ENCODE data around the gene ETFA.

ETFA gene

GRCh38 chr15:76311100-76311953, at the start of gene ETFA:
Gene ETFA, minus strand, starts transcription at chr15:76311469. Its CDS starts 81 bp downstream, at chr15:76311388.
- peak; percentile 90 for DNase-seq

- DNase-seq = no peak
Measured at GRCh38 chr15:76360416-76360815, 49.1 kb upstream of the ETFA start.

- DNase-seq = no peak
Measured at GRCh38 chr15:76359152-76359551, 47.9 kb upstream of the ETFA start.

GRCh38 chr15:76358453-76358852, 47.2 kb upstream of the ETFA start:
- no peak for DNase-seq

- no peak for DNase-seq
Measured at GRCh38 chr15:76354823-76355440, 43.7 kb upstream of the ETFA start.

GRCh38 chr15:76353903-76354302, 42.6 kb upstream of the ETFA start:
- no peak for DNase-seq

GRCh38 chr15:76353023-76353577, 41.8 kb upstream of the ETFA start:
- DNase-seq = no peak

GRCh38 chr15:76349301-76350070, 38.2 kb upstream of the ETFA start:
- DNase-seq = no peak

GRCh38 chr15:76347482-76348055, 36.3 kb upstream of the ETFA start:
- DNase-seq = no peak

- DNase-seq = no peak
Measured at GRCh38 chr15:76346669-76347481, 35.6 kb upstream of the ETFA start.

- no peak for DNase-seq
Measured at GRCh38 chr15:76345880-76346668, 34.8 kb upstream of the ETFA start.

- DNase-seq = no peak
Measured at GRCh38 chr15:76345583-76345879, 34.3 kb upstream of the ETFA start.

GRCh38 chr15:76344893-76345582, 33.8 kb upstream of the ETFA start:
- DNase-seq = no peak

- DNase-seq = no peak
Measured at GRCh38 chr15:76343313-76343996, 32.2 kb upstream of the ETFA start.

- no peak for DNase-seq
Measured at GRCh38 chr15:76342382-76343201, 31.3 kb upstream of the ETFA start.

GRCh38 chr15:76342058-76342381, 30.8 kb upstream of the ETFA start:
- DNase-seq = no peak

GRCh38 chr15:76341366-76342057, 30.2 kb upstream of the ETFA start:
- no peak for DNase-seq

- DNase-seq = no peak
Measured at GRCh38 chr15:76340803-76341365, 29.6 kb upstream of the ETFA start.

Data from NCI-H446 treated with DMSO at 0.1 percent for 48 hours (cell line).